CD4-positive, alpha-beta T cell treated with Interleukin-12 subunit alpha and Interleukin-12 subunit beta, for 1 hour (primary cell): ENCODE data around the gene KCNQ1OT1.
"Not testable (repeated sequence)": the region's sequence is repeated elsewhere in the genome, so short reads cannot be mapped to it uniquely, and the experiment has no call there.

Experiments used
- DNase-seq: peaks from one replicate; pipeline ENCODE4 v3.0.0-alpha.2; 2020

KCNQ1OT1 gene

GRCh38 chr11:2650343-2650867, 49.4 kb downstream of the KCNQ1OT1 start:
- no peak for DNase-seq

GRCh38 chr11:2649848-2650247, 49.9 kb downstream of the KCNQ1OT1 start:
- DNase-seq = no peak

GRCh38 chr11:2649400-2649799, 50.4 kb downstream of the KCNQ1OT1 start:
- no peak for DNase-seq

- no peak for DNase-seq
These were observed 51.8 kb downstream of the KCNQ1OT1 start for GRCh38 chr11:2647953-2648352.

GRCh38 chr11:2647167-2647566, 52.6 kb downstream of the KCNQ1OT1 start:
- DNase-seq = no peak

GRCh38 chr11:2645779-2646118, 54.0 kb downstream of the KCNQ1OT1 start:
- no peak for DNase-seq

- no peak for DNase-seq
These were observed 54.7 kb downstream of the KCNQ1OT1 start for GRCh38 chr11:2644844-2645778.

- DNase-seq = no peak
These were observed 56.0 kb downstream of the KCNQ1OT1 start for GRCh38 chr11:2643746-2644145.

- DNase-seq = no peak
These were observed 58.2 kb downstream of the KCNQ1OT1 start for GRCh38 chr11:2641623-2642022.

- not testable (repeated sequence) for DNase-seq
These were observed 60.0 kb downstream of the KCNQ1OT1 start for GRCh38 chr11:2639763-2640162.

- DNase-seq = no peak
These were observed 68.6 kb downstream of the KCNQ1OT1 start for GRCh38 chr11:2631161-2631560.

- DNase-seq = no peak
These were observed 69.1 kb downstream of the KCNQ1OT1 start for GRCh38 chr11:2630679-2631078.

GRCh38 chr11:2625183-2625582, 74.6 kb downstream of the KCNQ1OT1 start:
- DNase-seq = no peak

- DNase-seq = no peak
These were observed 77.9 kb downstream of the KCNQ1OT1 start for GRCh38 chr11:2621894-2622293.

- no peak for DNase-seq
These were observed 86.8 kb downstream of the KCNQ1OT1 start for GRCh38 chr11:2612884-2613571.

GRCh38 chr11:2609345-2609744, 90.4 kb downstream of the KCNQ1OT1 start:
- no peak for DNase-seq

- DNase-seq = no peak
These were observed 100.1 kb downstream of the KCNQ1OT1 start for GRCh38 chr11:2599561-2600189.

GRCh38 chr11:2595204-2595603, 104.6 kb downstream of the KCNQ1OT1 start:
- no peak for DNase-seq

GRCh38 chr11:2594267-2594666, 105.5 kb downstream of the KCNQ1OT1 start:
- no peak for DNase-seq

- no peak for DNase-seq
These were observed 106.3 kb downstream of the KCNQ1OT1 start for GRCh38 chr11:2593393-2593950.

GRCh38 chr11:2592559-2593392, 107.0 kb downstream of the KCNQ1OT1 start:
- no peak for DNase-seq

- DNase-seq = no peak
These were observed 108.0 kb downstream of the KCNQ1OT1 start for GRCh38 chr11:2591805-2592204.
